ENCODE data around the gene ZNF23.

Gene ZNF23

DNA sequence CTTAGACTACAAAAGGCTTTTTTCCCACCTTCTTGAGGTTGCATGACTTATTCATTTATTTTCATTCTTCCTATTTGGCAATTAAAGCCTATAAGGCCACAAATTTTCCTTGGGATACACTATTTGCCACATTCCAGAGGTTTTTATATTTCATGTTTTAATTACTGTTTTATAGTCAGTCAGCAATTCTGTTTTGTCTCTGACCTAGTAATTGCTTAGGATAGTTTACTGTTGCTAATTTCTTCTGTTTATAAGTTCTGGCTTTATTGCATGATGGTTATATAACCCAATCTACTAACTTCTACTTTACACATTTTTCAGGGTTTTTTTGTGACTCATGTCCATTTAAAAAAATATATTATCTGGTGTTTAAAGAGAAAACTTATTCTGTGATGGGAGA is 2.5 kb downstream of the ZNF23 start:
- H3K27ac Mint-ChIP-seq (ENCODE audit: low read depth), result no peak overlapping the region
- no peak for ATAC-seq (replicated peaks; ENCODE audit: extremely low read depth, poor library complexity, severe bottlenecking)
- no peak for DNase-seq (ENCODE audit: low spot score in 2 of 2)

DNA sequence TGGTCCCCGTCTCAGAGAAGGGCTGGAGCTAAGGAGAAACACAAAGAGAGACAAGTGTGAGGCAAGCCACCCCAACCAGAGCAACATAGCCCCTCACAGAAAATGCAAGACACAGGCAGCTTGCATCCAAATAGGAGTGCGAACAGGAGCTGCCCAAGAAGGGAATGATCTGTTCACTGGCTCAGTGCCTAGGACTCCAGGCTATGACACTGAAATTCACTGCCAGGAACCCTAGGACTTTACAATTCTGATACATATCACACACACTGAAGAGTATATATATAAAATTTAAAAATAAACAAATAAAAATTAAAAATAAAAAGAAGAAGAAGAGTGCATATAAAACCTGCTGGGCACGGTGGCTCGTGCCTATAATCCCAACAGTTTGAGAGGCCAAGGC is 5.2 kb downstream of the ZNF23 start:
- H3K9me3 Mint-ChIP-seq, result no peaks in the 10 kb centered on the region
- DNase-seq (ENCODE audit: low spot score in 2 of 2), result no peak
- ATAC-seq (replicated peaks; ENCODE audit: extremely low read depth, poor library complexity, severe bottlenecking), result no peak
- H3K36me3 Mint-ChIP-seq (ENCODE audit: insufficient read depth), result peaks cover 18% of the 10 kb centered on the region
- peaks cover 23% of the 10 kb centered on the region for H3K4me1 Mint-ChIP-seq
- H3K27me3 Mint-ChIP-seq, result no peaks in the 10 kb centered on the region
- no peak overlapping the region for H3K4me3 Mint-ChIP-seq
- no peak overlapping the region for H3K27ac Mint-ChIP-seq (ENCODE audit: low read depth)

More for the DNA sequence above, 2.5 kb downstream of the ZNF23 start:
- H3K36me3 Mint-ChIP-seq (ENCODE audit: insufficient read depth), result peaks cover 14% of the 10 kb centered on the region
- no peaks in the 10 kb centered on the region for H3K9me3 Mint-ChIP-seq
- no peaks in the 10 kb centered on the region for H3K27me3 Mint-ChIP-seq
- no peak overlapping the region for H3K4me3 Mint-ChIP-seq
- H3K4me1 Mint-ChIP-seq, result peaks cover 33% of the 10 kb centered on the region

DNA sequence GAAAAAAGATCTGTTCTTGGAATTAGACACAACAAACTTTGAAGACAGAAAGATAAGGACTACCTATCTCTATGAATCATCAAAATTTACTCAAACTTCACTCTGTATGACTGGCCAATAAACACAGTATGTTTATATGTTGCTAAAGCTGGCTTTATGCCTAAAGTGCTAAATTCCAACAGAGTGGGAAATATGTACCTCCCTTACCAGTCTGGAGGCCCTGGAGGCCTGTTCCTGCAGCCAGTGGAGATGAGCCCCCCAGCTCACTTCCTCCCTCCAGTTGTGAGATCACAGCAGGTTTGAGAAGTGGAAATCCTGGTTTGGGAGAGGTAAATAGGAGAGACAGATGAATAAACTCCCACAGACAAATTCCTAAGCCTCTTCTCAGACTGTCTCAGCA is 9.0 kb downstream of the ZNF23 start:
- Mint-ChIP-seq H3K27me3 (no peaks in the 10 kb centered on the region), H3K9me3 (peaks cover 21% of the 10 kb centered on the region), H3K4me3 (no peak overlapping the region), H3K27ac (ENCODE audit: low read depth) (no peak overlapping the region), H3K36me3 (ENCODE audit: insufficient read depth) (peaks cover 29% of the 10 kb centered on the region), H3K4me1 (peaks cover 10% of the 10 kb centered on the region)
- DNase-seq (ENCODE audit: low spot score in 2 of 2) (no peak), ATAC-seq (replicated peaks; ENCODE audit: extremely low read depth, poor library complexity, severe bottlenecking) (no peak)

DNA sequence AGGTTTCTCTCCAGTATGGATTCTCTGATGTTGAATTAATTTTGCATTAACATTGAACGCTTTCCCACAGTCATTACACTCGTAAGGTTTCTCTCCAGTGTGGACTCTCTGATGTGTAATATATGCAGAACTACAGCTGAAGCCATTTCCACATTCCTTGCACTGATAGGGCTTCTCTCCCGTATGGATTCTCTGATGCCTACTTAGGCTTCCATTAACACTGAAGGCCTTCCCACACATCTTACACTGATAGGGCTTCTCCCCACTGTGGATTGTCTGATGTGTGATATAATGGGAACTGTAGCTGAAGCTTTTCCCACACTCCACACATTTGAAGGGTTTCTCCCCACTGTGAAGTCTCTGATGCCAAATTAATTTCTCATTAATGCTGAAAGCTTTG is 13.0 kb downstream of the ZNF23 start:
- peaks cover 25% of the 10 kb centered on the region for H3K36me3 Mint-ChIP-seq (ENCODE audit: insufficient read depth)
- DNase-seq (ENCODE audit: low spot score in 2 of 2) (peak in 1 of 2 donors; percentile 3), ATAC-seq (replicated peaks; ENCODE audit: extremely low read depth, poor library complexity, severe bottlenecking) (no peak)
- H3K27me3 Mint-ChIP-seq, result no peaks in the 10 kb centered on the region
- H3K4me3 Mint-ChIP-seq, result no peak overlapping the region
- H3K27ac Mint-ChIP-seq (ENCODE audit: low read depth), result no peak overlapping the region
- peaks cover 27% of the 10 kb centered on the region for H3K9me3 Mint-ChIP-seq
- H3K4me1 Mint-ChIP-seq, result no peaks in the 10 kb centered on the region

DNA sequence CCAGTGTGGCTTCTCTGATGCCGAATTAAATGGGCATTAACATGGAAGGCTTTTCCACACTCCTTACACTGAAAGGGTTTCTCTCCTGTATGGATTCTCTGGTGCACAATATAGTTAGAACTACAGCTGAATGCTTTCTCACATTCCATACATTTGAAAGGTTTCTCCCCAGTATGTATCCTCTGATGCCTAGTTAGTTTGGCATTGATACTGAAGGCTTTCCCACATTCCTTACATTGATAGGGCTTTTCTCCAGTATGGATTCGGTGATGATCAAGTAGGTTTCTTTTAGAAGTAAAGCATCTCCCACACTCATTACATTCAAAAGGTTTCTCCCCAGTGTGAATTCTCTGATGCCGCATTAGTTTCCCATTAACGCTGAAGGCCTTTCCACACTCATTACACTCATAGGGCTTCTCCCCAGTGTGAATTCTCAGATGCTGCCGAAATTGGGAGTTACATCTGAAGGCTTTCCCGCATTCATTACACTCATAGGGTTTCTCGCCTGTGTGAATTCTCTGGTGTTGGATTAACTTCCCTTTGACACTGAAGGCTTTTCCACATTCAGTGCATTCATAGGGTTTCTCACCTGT is 13.7 kb downstream of the ZNF23 start:
- no peak for DNase-seq (ENCODE audit: low spot score in 2 of 2)
- no peak for ATAC-seq (replicated peaks; ENCODE audit: extremely low read depth, poor library complexity, severe bottlenecking)
- Mint-ChIP-seq H3K27me3 (no peaks in the 10 kb centered on the region), H3K4me3 (no peak overlapping the region), H3K9me3 (peaks cover 32% of the 10 kb centered on the region), H3K27ac (ENCODE audit: low read depth) (no peak overlapping the region), H3K4me1 (no peaks in the 10 kb centered on the region), H3K36me3 (ENCODE audit: insufficient read depth) (peaks cover 23% of the 10 kb centered on the region)

DNA sequence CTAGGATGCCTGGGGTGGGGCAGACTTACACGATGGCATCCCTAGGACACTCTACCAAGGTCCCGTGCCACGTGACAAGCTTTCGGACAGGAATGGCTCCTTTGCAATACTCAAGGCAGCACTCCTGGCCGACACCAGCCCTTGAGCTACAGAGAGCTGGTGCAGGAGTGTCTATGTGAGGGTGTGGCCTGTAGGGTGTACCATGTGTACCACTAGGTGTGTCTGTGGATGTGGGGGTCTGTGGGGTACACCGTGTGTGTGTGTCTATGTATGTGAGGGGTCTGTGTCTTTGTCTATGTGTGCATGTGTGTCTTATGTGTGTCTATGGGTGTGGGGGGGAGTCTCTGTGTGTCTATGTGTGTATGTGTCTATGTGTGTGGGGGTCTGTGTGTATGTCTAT is 18.3 kb downstream of the ZNF23 start:
- Mint-ChIP-seq H3K27ac (ENCODE audit: low read depth) (no peak overlapping the region), H3K36me3 (ENCODE audit: insufficient read depth) (no peaks in the 10 kb centered on the region), H3K4me1 (no peaks in the 10 kb centered on the region), H3K9me3 (peaks cover 14% of the 10 kb centered on the region), H3K4me3 (no peak overlapping the region), H3K27me3 (peaks cover 10% of the 10 kb centered on the region)
- DNase-seq (ENCODE audit: low spot score in 2 of 2) (no peak), ATAC-seq (replicated peaks; ENCODE audit: extremely low read depth, poor library complexity, severe bottlenecking) (no peak)

DNA sequence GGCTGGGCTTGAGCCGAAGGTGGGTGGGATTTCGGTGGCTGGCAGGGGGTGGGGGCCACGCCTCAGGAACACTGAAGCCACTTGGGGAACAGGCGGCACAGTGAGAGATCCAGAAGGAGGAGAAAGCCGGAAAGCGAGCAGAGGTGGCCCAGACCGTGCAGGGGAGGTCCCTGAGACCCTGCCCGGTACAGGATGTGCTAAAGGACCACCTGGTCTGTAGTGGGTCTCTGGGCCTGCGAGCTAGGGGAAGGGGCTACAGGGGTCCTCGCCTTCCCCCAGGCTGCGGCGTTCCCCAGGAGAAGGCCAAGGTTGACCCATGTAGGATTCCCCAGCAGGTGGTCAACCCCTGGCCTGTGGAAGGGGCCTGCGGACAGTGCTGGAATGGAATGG is 20.0 kb downstream of the ZNF23 start, which contains the start of gene TLE7:
TSS of gene TLE7 (minus strand) at position 4 of the 390 bp plus-strand sequence. CDS start 8,730 bp downstream, outside the sequence.
- Mint-ChIP-seq H3K27ac (ENCODE audit: low read depth) (no peak within 1 kb of the TSS), H3K36me3 (ENCODE audit: insufficient read depth) (no peaks in the 10 kb centered on the region), H3K27me3 (peaks cover 27% of the 10 kb centered on the region), H3K4me1 (no peaks in the 10 kb centered on the region), H3K4me3 (no peak within 1 kb of the TSS), H3K9me3 (peaks cover 6% of the 10 kb centered on the region)
- no peak for ATAC-seq (replicated peaks; ENCODE audit: extremely low read depth, poor library complexity, severe bottlenecking)
- DNase-seq (ENCODE audit: low spot score in 2 of 2), result no peak

DNA sequence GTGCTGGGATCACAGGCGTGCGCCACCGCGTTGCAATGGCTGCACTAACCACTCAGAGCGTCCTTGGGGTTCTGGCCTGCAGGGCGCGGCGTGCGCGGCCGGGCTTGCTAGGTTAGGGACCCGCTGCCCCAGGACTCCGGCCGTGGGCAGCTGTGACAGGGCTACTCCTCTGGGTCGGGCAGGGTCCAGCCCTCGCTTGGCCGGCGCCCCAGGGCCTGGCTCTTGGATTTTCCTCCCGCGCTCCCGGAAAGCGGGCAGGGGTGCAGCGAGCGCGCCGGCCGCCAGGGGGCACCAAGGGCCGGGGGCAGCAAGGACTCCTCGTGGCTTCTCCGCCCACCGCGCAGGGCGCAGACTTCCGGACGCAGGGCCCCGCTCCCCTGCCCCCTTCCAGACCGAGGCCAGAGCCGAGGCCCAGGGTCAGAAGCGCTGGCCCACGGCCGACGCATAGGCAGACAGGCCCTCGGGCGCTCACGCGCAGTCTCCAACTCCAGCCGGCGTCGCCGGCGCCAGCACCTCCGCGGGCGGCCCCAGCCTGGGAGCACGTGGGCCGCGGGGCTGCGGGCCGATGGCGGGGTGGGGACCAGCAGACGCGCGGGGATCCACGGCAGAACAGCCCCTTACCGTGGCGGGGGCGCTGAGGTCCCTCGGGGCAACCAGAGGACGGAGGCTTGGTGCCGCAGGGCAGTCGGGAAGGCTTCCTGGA is 20.5 kb downstream of the ZNF23 start:
- Mint-ChIP-seq H3K4me3 (no peak overlapping the region), H3K4me1 (no peaks in the 10 kb centered on the region), H3K27ac (ENCODE audit: low read depth) (no peak overlapping the region), H3K27me3 (peaks cover 32% of the 10 kb centered on the region), H3K36me3 (ENCODE audit: insufficient read depth) (no peaks in the 10 kb centered on the region), H3K9me3 (peaks cover 6% of the 10 kb centered on the region)
- DNase-seq (ENCODE audit: low spot score in 2 of 2), result no peak
- no peak for ATAC-seq (replicated peaks; ENCODE audit: extremely low read depth, poor library complexity, severe bottlenecking)

DNA sequence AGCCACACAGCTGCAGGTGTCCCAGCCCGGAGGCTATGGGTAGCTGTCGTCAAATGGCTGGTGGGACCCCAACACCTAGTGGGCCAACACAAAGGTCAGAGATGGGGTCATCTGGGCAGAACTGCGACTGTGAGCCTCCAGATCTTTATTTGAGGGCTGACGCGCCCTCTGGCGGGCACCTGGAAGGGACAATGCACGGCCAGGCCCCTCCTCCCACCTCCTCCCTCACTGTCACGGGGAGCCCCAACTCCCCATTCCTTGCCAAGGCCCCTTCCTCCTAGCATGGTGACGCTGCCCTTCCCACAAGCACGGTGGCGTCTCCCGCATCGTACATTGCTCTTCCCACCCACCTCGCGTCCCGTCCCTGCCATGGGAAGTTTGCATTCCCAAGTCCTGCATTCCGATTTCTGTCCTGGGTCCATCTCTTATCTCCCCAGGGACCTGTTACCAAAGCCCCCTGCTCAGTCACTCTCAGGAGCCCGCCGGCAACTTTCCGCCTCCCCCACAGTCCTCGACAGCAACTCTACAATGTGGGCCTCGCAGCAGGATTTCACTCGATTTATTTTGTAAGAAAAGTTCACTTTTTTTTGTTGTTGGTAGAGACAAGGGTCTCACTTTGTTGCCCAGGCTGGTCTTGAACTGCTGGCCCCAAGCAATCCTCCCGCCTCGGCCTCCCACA is 21.2 kb downstream of the ZNF23 start:
- H3K4me1 Mint-ChIP-seq, result no peaks in the 10 kb centered on the region
- no peak for ATAC-seq (replicated peaks; ENCODE audit: extremely low read depth, poor library complexity, severe bottlenecking)
- no peak overlapping the region for H3K27ac Mint-ChIP-seq (ENCODE audit: low read depth)
- no peak overlapping the region for H3K4me3 Mint-ChIP-seq
- H3K36me3 Mint-ChIP-seq (ENCODE audit: insufficient read depth), result no peaks in the 10 kb centered on the region
- peaks cover 39% of the 10 kb centered on the region for H3K27me3 Mint-ChIP-seq
- peaks cover 6% of the 10 kb centered on the region for H3K9me3 Mint-ChIP-seq
- no peak for DNase-seq (ENCODE audit: low spot score in 2 of 2)

DNA sequence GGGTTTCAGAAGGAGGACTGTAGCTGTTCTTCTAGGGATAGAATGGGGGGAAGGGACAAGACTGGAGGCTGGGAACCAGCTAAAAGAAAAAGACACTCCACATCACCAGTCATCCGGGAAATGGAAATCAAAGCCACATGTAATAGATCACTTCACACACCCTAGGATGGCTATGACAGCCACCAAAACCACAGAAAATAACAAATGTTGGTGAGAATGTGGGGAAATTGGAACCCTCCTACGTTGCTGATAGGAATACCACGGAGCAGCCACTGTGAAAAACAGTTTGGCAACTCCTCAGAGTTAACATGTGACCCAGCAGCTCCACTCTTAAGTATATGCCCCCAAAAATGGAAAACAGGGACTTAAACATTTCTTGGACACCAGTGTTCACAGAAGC is 22.5 kb downstream of the ZNF23 start:
- no peak overlapping the region for H3K4me3 Mint-ChIP-seq
- peaks cover 6% of the 10 kb centered on the region for H3K9me3 Mint-ChIP-seq
- H3K27me3 Mint-ChIP-seq, result peaks cover 42% of the 10 kb centered on the region
- ATAC-seq (replicated peaks; ENCODE audit: extremely low read depth, poor library complexity, severe bottlenecking), result no peak
- H3K27ac Mint-ChIP-seq (ENCODE audit: low read depth), result no peak overlapping the region
- DNase-seq (ENCODE audit: low spot score in 2 of 2), result no peak
- no peaks in the 10 kb centered on the region for H3K36me3 Mint-ChIP-seq (ENCODE audit: insufficient read depth)
- no peaks in the 10 kb centered on the region for H3K4me1 Mint-ChIP-seq

DNA sequence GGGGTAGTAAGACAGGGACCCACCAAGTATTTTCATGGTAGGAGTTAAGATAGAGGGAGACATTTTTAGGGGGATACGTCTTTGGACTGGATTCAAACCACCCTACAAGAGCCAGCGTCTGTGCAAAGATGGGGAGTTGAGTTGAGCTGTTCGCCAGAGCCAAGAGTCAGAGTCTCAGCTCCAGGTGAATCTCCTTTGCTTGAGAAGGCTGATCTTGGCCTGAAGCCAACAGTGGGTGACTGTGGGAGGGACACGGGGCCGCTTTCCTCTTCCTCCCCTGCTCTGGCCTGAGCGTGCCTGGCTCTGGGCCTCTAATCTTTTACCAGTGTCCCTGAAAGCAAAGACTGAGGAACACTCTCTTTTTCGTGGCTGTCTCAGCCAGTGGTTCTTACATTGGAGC is 25.6 kb downstream of the ZNF23 start:
- ATAC-seq (replicated peaks; ENCODE audit: extremely low read depth, poor library complexity, severe bottlenecking), result no peak

DNA sequence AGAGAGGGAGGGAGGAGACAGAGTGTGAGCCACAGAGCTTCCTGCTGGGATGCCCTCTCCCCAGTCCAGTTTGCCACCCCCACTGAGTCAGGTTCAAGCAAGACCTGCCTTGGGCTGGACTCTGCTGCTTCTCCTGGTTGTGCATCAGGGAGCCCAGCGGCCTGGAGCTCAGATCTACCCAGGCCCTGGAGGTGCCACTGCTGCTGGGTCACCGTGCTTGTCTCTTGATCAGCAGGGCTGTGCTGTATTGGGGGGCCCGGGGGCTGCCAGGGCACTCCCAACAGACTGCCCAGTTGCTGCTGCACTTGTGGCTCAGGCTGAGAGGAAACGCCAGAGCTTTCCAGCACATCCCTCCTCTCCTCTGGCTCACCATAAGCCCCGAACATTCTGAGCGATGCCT is 29.1 kb downstream of the ZNF23 start:
- H3K27ac Mint-ChIP-seq (ENCODE audit: low read depth), result no peak overlapping the region
- ATAC-seq (replicated peaks; ENCODE audit: extremely low read depth, poor library complexity, severe bottlenecking) (no peak), DNase-seq (ENCODE audit: low spot score in 2 of 2) (no peak)
- no peak overlapping the region for H3K4me3 Mint-ChIP-seq
- no peaks in the 10 kb centered on the region for H3K36me3 Mint-ChIP-seq (ENCODE audit: insufficient read depth)
- H3K4me1 Mint-ChIP-seq, result no peaks in the 10 kb centered on the region
- H3K9me3 Mint-ChIP-seq, result no peaks in the 10 kb centered on the region
- peaks cover 70% of the 10 kb centered on the region for H3K27me3 Mint-ChIP-seq

More for the DNA sequence above, 25.6 kb downstream of the ZNF23 start:
- Mint-ChIP-seq H3K4me3 (no peak overlapping the region), H3K36me3 (ENCODE audit: insufficient read depth) (no peaks in the 10 kb centered on the region), H3K9me3 (no peaks in the 10 kb centered on the region), H3K4me1 (no peaks in the 10 kb centered on the region), H3K27me3 (peaks cover 56% of the 10 kb centered on the region), H3K27ac (ENCODE audit: low read depth) (no peak overlapping the region)
- DNase-seq (ENCODE audit: low spot score in 2 of 2), result no peak

DNA sequence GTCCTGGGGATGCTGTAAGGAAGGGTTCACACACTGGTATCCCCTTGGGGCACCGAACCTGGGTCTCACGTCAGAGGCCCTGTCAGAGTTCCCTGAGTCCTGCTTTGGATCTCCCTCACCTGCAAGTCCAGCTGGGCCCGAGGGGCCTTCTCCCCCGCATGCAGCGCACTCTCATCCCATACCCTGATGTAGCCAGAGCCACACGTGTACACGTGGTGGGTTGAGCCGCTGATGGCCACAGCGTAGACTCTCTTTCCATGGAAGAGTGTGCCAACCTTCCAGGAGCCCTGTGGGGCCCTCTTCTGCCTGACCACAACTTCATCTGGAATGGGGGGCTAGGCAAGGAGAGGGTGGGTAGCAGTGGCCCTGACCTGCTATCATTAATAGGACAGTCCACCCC is 30.1 kb downstream of the ZNF23 start:
- ATAC-seq (replicated peaks; ENCODE audit: extremely low read depth, poor library complexity, severe bottlenecking), result no peak
- H3K4me1 Mint-ChIP-seq, result no peaks in the 10 kb centered on the region
- no peak overlapping the region for H3K27ac Mint-ChIP-seq (ENCODE audit: low read depth)
- peaks cover 69% of the 10 kb centered on the region for H3K27me3 Mint-ChIP-seq
- no peak overlapping the region for H3K4me3 Mint-ChIP-seq
- no peak for DNase-seq (ENCODE audit: low spot score in 2 of 2)
- no peaks in the 10 kb centered on the region for H3K9me3 Mint-ChIP-seq
- no peaks in the 10 kb centered on the region for H3K36me3 Mint-ChIP-seq (ENCODE audit: insufficient read depth)

All from central memory CD8-positive, alpha-beta T cell (primary cell).